T-cell (primary cell): ENCODE results near the gene SP140L. TPM values are rescaled to one million over a fixed set of nuclear protein-coding genes. Genes with fewer than 3 reads are reported as not detected.
"Not testable (repeated sequence)": the region's sequence is repeated elsewhere in the genome, so short reads cannot be mapped to it uniquely, and the experiment has no call there.

Experiments used
- ATAC-seq, 4 experiments: fragments of 200-7000 bp in 3 of 4; fragments of 150-1000 bp in 1 of 4; cut with Tn5 transposase; replicated peaks in 1 of 4; 1 replicate in 3 of 4; 2 replicates in 1 of 4; pipeline ENCODE4 v1.10.0; 2021; ENCODE audit warnings: moderate library complexity in 3 of 4, mild to moderate bottlenecking in 2 of 4, moderate number of reproducible peaks in 1 of 4
- CTCF ChIA-PET, 2 donors: fragments of 300-600 bp; sonication (Branson Sonifier 250); formaldehyde crosslinking; loops; one replicate each; lab custom pipeline; 2022; ENCODE audit warnings: antibody characterized with exemption in 2 of 2; lab: Charles Lee
- POLR2A ChIA-PET, 2 donors: fragments of 300-600 bp; sonication (Branson Sonifier 250); formaldehyde crosslinking; loops; one replicate each; lab custom pipeline; 2022; ENCODE audit warnings: antibody characterized with exemption in 2 of 2; lab: Charles Lee
- DNase-seq, 35 experiments: peaks; one replicate each; pipeline versions ENCODE4 v3.0.0 to v3.0.0-alpha.2; 2013 to 2023
- H3K27ac ChIP-seq: one replicate; pipeline ENCODE4 v1.5.1; 2013; ENCODE audit warnings: low read length
- H3K27me3 ChIP-seq, 2 experiments: replicated peaks in 1 of 2; 1 replicate in 1 of 2; 2 replicates in 1 of 2; pipeline versions ENCODE4 v1.6.1 to v1.7.0; 2013; ENCODE audit warnings: low read length in 1 of 2, mixed read lengths in 1 of 2; ENCODE audit not compliant: control insufficient read depth in 2 of 2, insufficient read depth in 2 of 2; ENCODE audit errors: extremely low read depth in 1 of 2
- H3K36me3 ChIP-seq, 2 donors: 1 replicate in 1 of 2; 2 replicates in 1 of 2; pipeline versions ENCODE4 v1.6.1 to v1.7.0; 2013; ENCODE audit warnings: low read length in 1 of 2; ENCODE audit not compliant: control insufficient read depth in 2 of 2, insufficient read depth in 1 of 2; ENCODE audit errors: extremely low read depth in 1 of 2
- H3K4me1 ChIP-seq, 2 experiments: 1 replicate in 1 of 2; 2 replicates in 1 of 2; pipeline versions ENCODE4 v1.6.1 to v1.7.0; 2013; ENCODE audit warnings: low read length in 2 of 2, mixed read lengths in 1 of 2; ENCODE audit not compliant: insufficient read depth in 2 of 2, control insufficient read depth in 1 of 2; ENCODE audit errors: extremely low read depth in 1 of 2
- H3K4me3 ChIP-seq, 2 donors: 1 replicate in 1 of 2; 2 replicates in 1 of 2; pipeline versions ENCODE4 v1.5.1 to v1.7.0; 2013; ENCODE audit warnings: mild to moderate bottlenecking in 2 of 2, low read length in 1 of 2, moderate library complexity in 1 of 2; ENCODE audit not compliant: control insufficient read depth in 1 of 2; ENCODE audit errors: extremely low read depth in 1 of 2
- H3K9me3 ChIP-seq: 2 replicates; pipeline ENCODE4 v1.7.0; 2013
- H3K27ac Mint-ChIP-seq, 2 donors: one replicate each; pipeline ENCODE4 v1.8.0; 2020 to 2021; ENCODE audit warnings: mild to moderate bottlenecking in 2 of 2, mixed read lengths in 2 of 2
- H3K27me3 Mint-ChIP-seq, 2 donors: one replicate each; pipeline ENCODE4 v1.8.0; 2021 to 2022; ENCODE audit warnings: mixed read lengths in 2 of 2
- H3K36me3 Mint-ChIP-seq: one replicate; pipeline ENCODE4 v1.8.0; 2021; ENCODE audit warnings: mixed read lengths
- H3K4me1 Mint-ChIP-seq, 3 donors: one replicate each; pipeline ENCODE4 v1.8.0; 2020 to 2022; ENCODE audit warnings: mixed read lengths in 3 of 3, mild to moderate bottlenecking in 1 of 3
- H3K4me3 Mint-ChIP-seq, 3 donors: one replicate each; pipeline ENCODE4 v1.8.0; 2020 to 2022; ENCODE audit warnings: mild to moderate bottlenecking in 3 of 3, mixed read lengths in 3 of 3, moderate library complexity in 3 of 3
- H3K9me3 Mint-ChIP-seq, 3 donors: one replicate each; pipeline ENCODE4 v1.8.0; 2020 to 2022; ENCODE audit warnings: mixed read lengths in 3 of 3
- WGBS: methylation state at CpG from one replicate; pipeline ENCODE4 v1.1.5; 2013; ENCODE audit warnings: missing lambda C conversion rate; ENCODE audit not compliant: insufficient coverage; 5-methylcytosine and 5-hydroxymethylcytosine counted together
- total RNA-seq, 35 experiments: library from RNA in 6 of 35; stranded (reverse) in 6 of 35; fragments of 120-200 nt in 1 of 35; gene quantifications; one replicate each; pipeline versions ENCODE4 v1.2.1 to v1.2.4 and lab custom pipeline; 2013 to 2026

SP140L gene
- total RNA-seq, 5 donors from 2014 or later (not counting 1 experiment from before 2014, with no cell fraction given) = 80.8 to 104 (median 82.0) TPM

DNA sequence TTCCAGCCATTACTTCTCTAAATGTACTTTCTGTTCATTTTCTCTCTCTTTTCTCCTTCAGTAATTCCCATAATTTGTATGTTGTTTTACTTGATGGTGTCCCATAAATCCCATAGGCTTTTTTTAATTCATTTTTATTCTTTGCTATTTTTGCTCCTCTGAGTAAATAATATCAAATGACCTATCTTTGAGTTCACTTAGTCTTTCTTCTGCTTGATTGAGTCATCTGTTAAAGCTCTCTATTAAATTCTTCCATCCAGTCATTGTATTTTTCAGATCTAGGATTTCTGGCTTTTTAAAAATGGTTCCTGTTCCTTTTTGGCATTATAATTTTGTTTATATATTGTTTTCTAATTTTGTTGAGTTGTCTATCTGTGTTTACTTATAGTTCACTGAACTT lies 102.5 kb downstream of the SP140L start:
- Mint-ChIP-seq H3K36me3 (peaks cover 79% of the 10 kb centered on the region), H3K27ac (peak overlapping the region in 1 of 2 donors; percentile 12), H3K4me1 (peaks cover 77 to 80% (median 78%) of the 10 kb centered on the region in 3 donors), H3K27me3 (no peaks in the 10 kb centered on the region), H3K9me3 (peaks cover 0 to 14% (median 6%) of the 10 kb centered on the region in 3 donors), H3K4me3 (peak overlapping the region in 2 of 3 donors; percentile 13 to 62)
- Histone ChIP-seq H3K4me3 (no peak overlapping the region), H3K27ac (no peak overlapping the region), H3K36me3 (peaks cover 0 to 24% of the 10 kb centered on the region in 2 donors), H3K27me3 (no peaks in the 10 kb centered on the region), H3K4me1 (peaks cover 22 to 24% of the 10 kb centered on the region in 2 experiments), H3K9me3 (peaks cover 4% of the 10 kb centered on the region)
- ATAC-seq (no peak), DNase-seq (no peak)
- POLR2A ChIA-PET = no interaction called here
- CTCF ChIA-PET = no interaction called here

DNA sequence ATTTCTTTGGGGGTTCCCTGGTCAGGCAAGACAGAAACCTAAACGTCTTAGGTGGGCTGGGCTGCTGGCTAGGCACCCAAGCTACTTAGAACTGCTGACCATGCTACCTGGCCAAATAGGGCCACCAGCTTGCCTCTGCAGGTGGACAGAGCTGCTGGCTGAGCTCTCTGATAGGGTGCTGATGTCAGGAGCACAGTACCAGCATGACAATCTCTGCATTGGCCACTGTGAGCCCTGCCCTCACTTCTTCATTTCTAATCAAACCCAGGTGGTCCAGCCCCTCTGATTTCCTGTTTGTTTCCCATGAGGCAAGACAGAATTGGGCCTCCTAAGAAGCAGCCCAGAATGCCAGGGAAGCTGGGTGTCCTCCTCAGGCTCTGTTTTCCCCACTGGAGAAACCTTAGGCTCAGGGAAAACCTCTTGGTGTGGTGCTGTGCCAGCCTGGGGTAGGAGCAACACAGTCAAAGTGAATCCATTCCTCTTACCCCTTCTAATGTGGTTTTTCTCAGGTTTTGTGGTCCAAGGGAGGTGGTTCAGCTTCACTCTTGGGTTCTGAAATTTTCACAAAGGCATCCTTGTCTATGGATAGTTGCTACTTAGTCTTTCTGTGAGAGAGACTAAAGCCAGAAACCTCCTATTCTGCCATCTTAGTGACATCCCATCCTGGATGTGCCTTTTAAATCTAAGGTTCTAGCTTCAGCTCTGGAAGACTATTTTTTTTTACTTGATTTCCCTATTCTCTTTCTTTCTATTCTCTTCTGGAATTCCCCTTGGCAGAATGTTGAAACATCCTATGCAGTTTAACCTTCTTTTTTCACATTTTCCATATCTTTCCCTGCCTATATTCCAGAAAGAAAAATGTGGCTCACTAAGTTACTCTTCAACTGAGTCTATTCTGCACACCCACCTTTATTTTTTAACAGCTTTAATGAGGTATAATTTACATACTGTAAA lies 104.2 kb downstream of the SP140L start:
- peaks cover 68 to 72% (median 71%) of the 10 kb centered on the region in 3 donors for H3K4me1 Mint-ChIP-seq
- POLR2A ChIA-PET = no interaction called here
- peak in 1 of 35 experiments; percentile 45 for DNase-seq
- H3K4me3 Mint-ChIP-seq = peak overlapping the region; percentile 6 to 62 (median 28)
- ATAC-seq = peak; percentile 31 to 77 (median 56)
- no peaks in the 10 kb centered on the region for H3K27me3 ChIP-seq
- no peaks in the 10 kb centered on the region for H3K27me3 Mint-ChIP-seq
- H3K27ac ChIP-seq = peak overlapping the region; percentile 10
- peaks cover under 1 to 18% (median 10%) of the 10 kb centered on the region in 3 donors for H3K9me3 Mint-ChIP-seq
- 60% methylated on average over 1 of the region's 1 CpG for WGBS
- peak overlapping the region; percentile 40 to 85 for H3K27ac Mint-ChIP-seq
- H3K36me3 Mint-ChIP-seq = peaks cover 78% of the 10 kb centered on the region
- CTCF ChIA-PET = interaction anchor here in 1 of 2 donors (0.6 to 0.9 kb wide), 2 partner anchors 9 to 368 kb away, joined by 3 read pairs; no protein-coding TSS in a partner anchor
- H3K4me1 ChIP-seq = peaks cover 10 to 20% of the 10 kb centered on the region in 2 experiments
- H3K36me3 ChIP-seq = peaks cover 0 to 26% of the 10 kb centered on the region in 2 donors
- no peak overlapping the region for H3K4me3 ChIP-seq
- peaks cover 4% of the 10 kb centered on the region for H3K9me3 ChIP-seq

DNA sequence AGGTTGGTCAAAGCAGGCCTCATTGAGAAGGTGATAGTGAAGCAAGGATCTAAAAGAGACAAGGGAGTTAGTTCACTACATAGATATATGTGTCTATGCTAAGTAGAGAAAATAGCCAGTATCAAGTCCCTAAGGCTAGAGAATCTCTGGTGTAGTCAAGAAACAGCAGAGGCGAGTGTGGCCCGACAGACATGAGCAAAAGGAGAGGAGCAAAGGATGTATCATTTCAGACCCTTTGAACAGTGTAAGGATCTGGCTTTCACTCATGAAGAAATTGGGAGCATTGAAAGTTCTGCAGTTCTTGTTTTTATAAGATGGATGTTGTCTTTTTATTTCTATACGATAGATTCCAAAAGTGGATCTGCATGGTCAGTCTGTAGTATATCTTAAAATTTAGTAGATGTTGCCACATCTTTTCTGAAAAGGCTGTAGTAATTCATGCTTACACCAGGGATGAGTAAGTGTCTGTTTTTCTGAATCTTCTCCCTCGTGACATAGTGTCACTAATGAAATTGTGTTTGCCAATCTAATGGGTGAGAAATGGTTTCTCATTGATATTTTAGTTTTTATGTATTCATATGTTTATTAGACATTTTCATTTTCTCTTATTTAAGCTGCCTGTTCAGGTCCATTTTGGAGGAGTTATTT lies 107.8 kb downstream of the SP140L start:
- ChIA-PET CTCF (no interaction called here), POLR2A (no interaction called here)
- Histone ChIP-seq H3K36me3 (peaks cover 0 to 15% of the 10 kb centered on the region in 2 donors), H3K9me3 (peaks cover 6% of the 10 kb centered on the region), H3K27ac (peak overlapping the region; percentile 31), H3K4me3 (no peak overlapping the region), H3K4me1 (peaks cover 11 to 17% of the 10 kb centered on the region in 2 experiments), H3K27me3 (no peaks in the 10 kb centered on the region)
- Mint-ChIP-seq H3K4me1 (peaks cover 59 to 68% (median 66%) of the 10 kb centered on the region in 3 donors), H3K27me3 (no peaks in the 10 kb centered on the region), H3K9me3 (peaks cover 4 to 14% (median 7%) of the 10 kb centered on the region in 3 donors), H3K27ac (peak overlapping the region; percentile 68 to 77), H3K36me3 (peaks cover 79% of the 10 kb centered on the region), H3K4me3 (no peak overlapping the region)
- DNase-seq (no peak), ATAC-seq (no peak)
- 100% methylated on average over 3 of the region's 4 CpGs for WGBS

DNA sequence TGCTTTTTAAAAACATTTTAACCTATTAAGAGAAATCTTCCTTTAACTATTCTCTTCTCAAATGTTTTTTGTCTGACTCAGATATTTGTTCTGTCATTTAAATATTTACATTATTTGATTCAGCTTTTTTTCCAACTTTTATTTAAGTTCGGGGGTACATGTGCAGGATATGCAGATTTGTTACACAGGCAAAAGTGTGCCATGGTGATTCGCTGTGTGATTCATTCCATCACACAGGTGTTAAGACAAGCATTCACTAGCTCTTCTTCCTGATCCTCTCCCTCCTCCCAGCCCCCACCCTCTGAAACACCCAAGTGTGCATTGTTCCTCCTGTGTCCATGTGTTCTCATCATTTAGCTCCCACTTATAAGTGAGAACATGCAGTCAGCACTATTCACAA lies 108.4 kb downstream of the SP140L start:
- no peak for DNase-seq
- no peak overlapping the region for H3K27ac ChIP-seq
- peaks cover 8 to 11% of the 10 kb centered on the region in 2 experiments for H3K4me1 ChIP-seq
- H3K4me3 ChIP-seq = no peak overlapping the region
- H3K4me3 Mint-ChIP-seq = no peak overlapping the region
- peak overlapping the region; percentile 13 to 66 for H3K27ac Mint-ChIP-seq
- peaks cover 74% of the 10 kb centered on the region for H3K36me3 Mint-ChIP-seq
- ATAC-seq = no peak
- POLR2A ChIA-PET = interaction anchor here in 1 of 2 donors (0.6 kb wide), 1 partner anchor 73 kb away, joined by 4 read pairs; no protein-coding TSS in a partner anchor
- CTCF ChIA-PET = interaction anchor here in 1 of 2 donors (0.6 kb wide), 2 partner anchors 11 to 423 kb away, joined by 3 to 6 read pairs; no protein-coding TSS in a partner anchor
- H3K4me1 Mint-ChIP-seq = peaks cover 55 to 66% (median 63%) of the 10 kb centered on the region in 3 donors
- H3K27me3 Mint-ChIP-seq = no peaks in the 10 kb centered on the region
- H3K9me3 Mint-ChIP-seq = peaks cover 4 to 14% (median 7%) of the 10 kb centered on the region in 3 donors
- H3K9me3 ChIP-seq = peaks cover 6% of the 10 kb centered on the region
- H3K36me3 ChIP-seq = peaks cover 0 to 9% of the 10 kb centered on the region in 2 donors
- no peaks in the 10 kb centered on the region for H3K27me3 ChIP-seq
- 74% methylated on average over 2 of the region's 2 CpGs for WGBS

DNA sequence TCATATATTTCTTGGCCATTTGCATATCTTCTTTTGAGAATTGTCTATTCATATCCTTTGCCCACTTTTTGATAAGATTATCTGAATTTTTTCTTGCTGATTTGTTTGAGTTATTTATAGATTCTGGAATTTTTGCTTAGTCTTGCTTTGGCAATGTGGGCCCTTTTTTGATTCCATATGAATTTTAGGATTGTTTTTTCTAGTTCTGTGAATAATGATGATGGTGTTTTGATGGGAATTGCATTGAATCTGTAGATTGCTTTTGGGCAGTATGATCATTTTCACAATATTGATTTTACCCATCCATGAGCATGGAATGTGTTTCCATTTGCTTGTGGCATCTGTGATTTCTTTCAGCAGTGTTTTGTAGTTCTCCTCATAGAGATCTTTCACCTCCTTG lies 112.1 kb downstream of the SP140L start:
- CTCF ChIA-PET, ATAC-seq, H3K9me3 ChIP-seq, H3K4me3 ChIP-seq, H3K27me3 ChIP-seq, POLR2A ChIA-PET, H3K9me3 Mint-ChIP-seq, H3K27me3 Mint-ChIP-seq, DNase-seq: not testable (repeated sequence)
- Mint-ChIP-seq H3K4me1 (peaks cover 50 to 68% (median 67%) of the 10 kb centered on the region in 3 donors), H3K36me3 (peaks cover 61% of the 10 kb centered on the region), H3K4me3 (peak overlapping the region; percentile 63 to 78 (median 71)), H3K27ac (peak overlapping the region; percentile 97 to 98)
- H3K27ac ChIP-seq = peak overlapping the region; percentile 75
- peaks cover 0 to 20% of the 10 kb centered on the region in 2 donors for H3K36me3 ChIP-seq
- peaks cover 3 to 19% of the 10 kb centered on the region in 2 experiments for H3K4me1 ChIP-seq

DNA sequence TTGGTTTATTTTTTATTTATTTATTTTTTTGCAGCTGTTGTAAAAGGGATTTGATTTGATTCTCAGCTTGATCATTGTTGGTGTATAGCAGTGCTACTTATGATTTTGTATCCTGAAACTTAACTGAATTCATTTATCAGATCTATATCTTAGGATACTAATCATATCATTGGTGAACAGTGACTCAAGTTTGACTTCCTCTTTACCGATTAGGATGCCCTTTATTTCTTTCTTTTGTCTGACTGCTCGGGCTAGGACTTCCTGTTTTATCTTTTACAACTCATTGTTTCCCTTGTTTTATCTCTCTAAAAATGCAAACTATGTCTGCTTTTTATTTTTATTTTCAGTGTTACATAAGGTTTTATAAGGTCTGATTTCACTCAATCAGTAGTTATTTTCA lies 112.6 kb downstream of the SP140L start:
- POLR2A ChIA-PET = interaction anchor here in 1 of 2 donors (0.6 kb wide), 1 partner anchor 171 kb away, joined by 5 read pairs; no protein-coding TSS in a partner anchor
- CTCF ChIA-PET = no interaction called here
- peaks cover 3 to 19% of the 10 kb centered on the region in 2 experiments for H3K4me1 ChIP-seq
- peaks cover 3 to 25% of the 10 kb centered on the region in 2 donors for H3K36me3 ChIP-seq
- ATAC-seq (peak; percentile 29 to 57 (median 48)), DNase-seq (peak in 1 of 35 experiments; percentile 32)
- H3K27me3 ChIP-seq = no peaks in the 10 kb centered on the region
- H3K4me3 Mint-ChIP-seq = peak overlapping the region; percentile 63 to 78 (median 71)
- no peaks in the 10 kb centered on the region for H3K27me3 Mint-ChIP-seq
- H3K4me1 Mint-ChIP-seq = peaks cover 46 to 67% (median 66%) of the 10 kb centered on the region in 3 donors
- peaks cover 2% of the 10 kb centered on the region for H3K9me3 ChIP-seq
- peaks cover 61% of the 10 kb centered on the region for H3K36me3 Mint-ChIP-seq
- no CpG with 5 or more reads among the region's 2 CpGs for WGBS
- peak overlapping the region; percentile 97 to 98 for H3K27ac Mint-ChIP-seq
- H3K27ac ChIP-seq = peak overlapping the region; percentile 75
- no peak overlapping the region for H3K4me3 ChIP-seq
- peaks cover 4 to 8% (median 7%) of the 10 kb centered on the region in 3 donors for H3K9me3 Mint-ChIP-seq
